ENCODE measurements around the gene NR2F2. TPM values are rescaled to one million over a fixed set of nuclear protein-coding genes. Genes with fewer than 3 reads are reported as not detected.
A peak's percentile ranks its signal among the peaks of the same experiment; 100 is the strongest.

Gene NR2F2
- total RNA-seq, 2 experiments from 2014 or later: not detected

GRCh38 chr15:96342406-96343112 is 12.1 kb downstream of the NR2F2 start:
- Mint-ChIP-seq H3K4me1 (ENCODE audit: low read depth) (no peaks in the 10 kb centered on the region), H3K27ac (peak overlapping the region; percentile 34), H3K36me3 (ENCODE audit: low read depth) (peaks cover 11% of the 10 kb centered on the region), H3K9me3 (ENCODE audit: insufficient read depth) (no peaks in the 10 kb centered on the region), H3K27me3 (ENCODE audit: low read depth) (peaks cover 85% of the 10 kb centered on the region), H3K4me3 (no peak overlapping the region)
- ChIA-PET CTCF (interaction anchor here (0.6 to 1.2 kb wide), 3 partner anchors 14 to 878 kb away, joined by 3 read pairs; no protein-coding TSS in a partner anchor), POLR2A (no interaction called here)
- no peak for ATAC-seq
- DNase-seq: no peak

- no peak overlapping the region for H3K27ac Mint-ChIP-seq
- ChIA-PET CTCF (interaction anchor here (1.0 to 1.2 kb wide), 2 partner anchors 15 to 16 kb away, joined by 3 read pairs; no protein-coding TSS in a partner anchor), POLR2A (no interaction called here)
- H3K9me3 Mint-ChIP-seq (ENCODE audit: insufficient read depth): no peaks in the 10 kb centered on the region
- no peak overlapping the region for H3K4me3 Mint-ChIP-seq
- peaks cover 89% of the 10 kb centered on the region for H3K27me3 Mint-ChIP-seq (ENCODE audit: low read depth)
- no peaks in the 10 kb centered on the region for H3K4me1 Mint-ChIP-seq (ENCODE audit: low read depth)
- ATAC-seq (no peak), DNase-seq (no peak)
- H3K36me3 Mint-ChIP-seq (ENCODE audit: low read depth): peaks cover 11% of the 10 kb centered on the region
Observed at GRCh38 chr15:96343113-96344059, 12.9 kb downstream of the NR2F2 start.

GRCh38 chr15:96344060-96344705 is 13.7 kb downstream of the NR2F2 start:
- ATAC-seq: no peak
- POLR2A ChIA-PET: no interaction called here

GRCh38 chr15:96344706-96345559 is 14.4 kb downstream of the NR2F2 start:
- ATAC-seq: no peak
- peaks cover 90% of the 10 kb centered on the region for H3K27me3 Mint-ChIP-seq (ENCODE audit: low read depth)
- no peak for DNase-seq
- no peak overlapping the region for H3K27ac Mint-ChIP-seq
- no peak overlapping the region for H3K4me3 Mint-ChIP-seq
- H3K4me1 Mint-ChIP-seq (ENCODE audit: low read depth): no peaks in the 10 kb centered on the region
- H3K36me3 Mint-ChIP-seq (ENCODE audit: low read depth): peaks cover 11% of the 10 kb centered on the region
- H3K9me3 Mint-ChIP-seq (ENCODE audit: insufficient read depth): no peaks in the 10 kb centered on the region
- ChIA-PET CTCF (no interaction called here), POLR2A (no interaction called here)

More at GRCh38 chr15:96344060-96344705, 13.7 kb downstream of the NR2F2 start:
- Mint-ChIP-seq H3K27me3 (ENCODE audit: low read depth) (peaks cover 90% of the 10 kb centered on the region), H3K9me3 (ENCODE audit: insufficient read depth) (no peaks in the 10 kb centered on the region), H3K36me3 (ENCODE audit: low read depth) (peaks cover 11% of the 10 kb centered on the region), H3K4me1 (ENCODE audit: low read depth) (no peaks in the 10 kb centered on the region), H3K27ac (peak overlapping the region; percentile 45), H3K4me3 (no peak overlapping the region)
- no peak for DNase-seq
- CTCF ChIA-PET: no interaction called here

GRCh38 chr15:96345560-96346399 is 15.3 kb downstream of the NR2F2 start:
- Mint-ChIP-seq H3K9me3 (ENCODE audit: insufficient read depth) (no peaks in the 10 kb centered on the region), H3K36me3 (ENCODE audit: low read depth) (peaks cover 9% of the 10 kb centered on the region), H3K27ac (no peak overlapping the region), H3K4me1 (ENCODE audit: low read depth) (no peaks in the 10 kb centered on the region), H3K4me3 (no peak overlapping the region), H3K27me3 (ENCODE audit: low read depth) (peaks cover 90% of the 10 kb centered on the region)
- peak; percentile 29 for DNase-seq
- CTCF ChIA-PET: interaction anchor here (1.9 kb wide), 1 partner anchor 18 kb away, joined by 9 read pairs; no protein-coding TSS in a partner anchor
- no peak for ATAC-seq
- POLR2A ChIA-PET: no interaction called here

GRCh38 chr15:96346409-96346970 is 16.0 kb downstream of the NR2F2 start:
- Mint-ChIP-seq H3K36me3 (ENCODE audit: low read depth) (peaks cover 6% of the 10 kb centered on the region), H3K4me1 (ENCODE audit: low read depth) (no peaks in the 10 kb centered on the region), H3K4me3 (no peak overlapping the region), H3K9me3 (ENCODE audit: insufficient read depth) (no peaks in the 10 kb centered on the region), H3K27me3 (ENCODE audit: low read depth) (peaks cover 92% of the 10 kb centered on the region), H3K27ac (no peak overlapping the region)
- ChIA-PET CTCF (interaction anchor here (1.3 to 1.9 kb wide), 2 partner anchors 11 to 19 kb away, joined by 3 to 9 read pairs; no protein-coding TSS in a partner anchor), POLR2A (no interaction called here)
- ATAC-seq (no peak), DNase-seq (no peak)

GRCh38 chr15:96347181-96348111 is 16.9 kb downstream of the NR2F2 start:
- ChIA-PET POLR2A (no interaction called here), CTCF (interaction anchor here (1.3 to 1.9 kb wide), 2 partner anchors 10 to 20 kb away, joined by 3 to 9 read pairs; no protein-coding TSS in a partner anchor)
- ATAC-seq: no peak
- peaks cover 92% of the 10 kb centered on the region for H3K27me3 Mint-ChIP-seq (ENCODE audit: low read depth)
- no peak overlapping the region for H3K4me3 Mint-ChIP-seq
- no peaks in the 10 kb centered on the region for H3K4me1 Mint-ChIP-seq (ENCODE audit: low read depth)
- H3K9me3 Mint-ChIP-seq (ENCODE audit: insufficient read depth): no peaks in the 10 kb centered on the region
- no peak overlapping the region for H3K27ac Mint-ChIP-seq
- H3K36me3 Mint-ChIP-seq (ENCODE audit: low read depth): peaks cover 6% of the 10 kb centered on the region
- no peak for DNase-seq

- CTCF ChIA-PET: interaction anchor here (0.8 kb wide), 1 partner anchor 9 kb away, joined by 3 read pairs; no protein-coding TSS in a partner anchor
- Mint-ChIP-seq H3K36me3 (ENCODE audit: low read depth) (peaks cover 2% of the 10 kb centered on the region), H3K27me3 (ENCODE audit: low read depth) (peaks cover 92% of the 10 kb centered on the region), H3K4me3 (no peak overlapping the region), H3K4me1 (ENCODE audit: low read depth) (no peaks in the 10 kb centered on the region), H3K27ac (no peak overlapping the region), H3K9me3 (ENCODE audit: insufficient read depth) (no peaks in the 10 kb centered on the region)
- no peak for DNase-seq
- POLR2A ChIA-PET: no interaction called here
- no peak for ATAC-seq
Observed at GRCh38 chr15:96348112-96349027, 17.9 kb downstream of the NR2F2 start.
